GM18909 (cell line): ENCODE results near the gene DOK3.
A peak's percentile ranks its signal among the peaks of the same experiment; 100 is the strongest.

Experiments
- ATAC-seq: cut with Tn5 transposase; IDR thresholded peaks from one replicate; pipeline ENCODE4 v1.9.1; 2021; ENCODE audit warnings: mild to moderate bottlenecking; ENCODE audit not compliant: unreplicated experiment, poor library complexity

The DOK3 gene

DNA sequence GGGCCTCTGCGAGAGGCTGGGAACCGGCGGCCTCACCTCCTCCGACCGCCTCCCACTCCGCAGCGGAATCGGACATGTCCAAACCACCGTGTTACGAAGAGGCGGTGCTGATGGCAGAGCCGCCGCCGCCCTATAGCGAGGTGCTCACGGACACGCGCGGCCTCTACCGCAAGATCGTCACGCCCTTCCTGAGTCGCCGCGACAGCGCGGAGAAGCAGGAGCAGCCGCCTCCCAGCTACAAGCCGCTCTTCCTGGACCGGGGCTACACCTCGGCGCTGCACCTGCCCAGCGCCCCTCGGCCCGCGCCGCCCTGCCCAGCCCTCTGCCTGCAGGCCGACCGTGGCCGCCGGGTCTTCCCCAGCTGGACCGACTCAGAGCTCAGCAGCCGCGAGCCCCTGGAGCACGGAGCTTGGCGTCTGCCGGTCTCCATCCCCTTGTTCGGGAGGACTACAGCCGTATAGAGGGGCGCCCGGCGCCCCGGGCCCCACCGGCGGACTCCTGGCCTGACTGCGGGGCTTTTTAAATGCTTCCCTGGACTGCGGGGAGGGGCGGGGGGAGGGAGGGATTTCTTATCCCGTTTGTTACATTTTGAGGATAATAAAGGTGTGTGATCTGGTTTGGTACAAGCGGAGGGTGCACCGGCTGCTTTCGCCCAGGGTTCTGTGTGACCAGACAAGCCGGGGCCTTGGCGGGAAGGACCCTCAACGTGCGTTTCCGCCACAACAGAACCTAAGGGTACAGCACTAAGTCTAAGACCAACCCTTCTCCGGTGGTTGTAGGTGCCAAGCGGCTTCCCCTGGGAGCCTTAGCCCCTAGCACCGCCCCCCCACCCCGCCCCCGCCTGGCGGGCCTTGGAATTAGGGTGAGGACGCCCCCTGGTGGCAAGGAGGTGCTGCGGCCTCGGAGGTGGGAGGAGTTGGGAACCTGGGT lies 53.7 kb downstream of the DOK3 start:
- ATAC-seq = peak; percentile 15

DNA sequence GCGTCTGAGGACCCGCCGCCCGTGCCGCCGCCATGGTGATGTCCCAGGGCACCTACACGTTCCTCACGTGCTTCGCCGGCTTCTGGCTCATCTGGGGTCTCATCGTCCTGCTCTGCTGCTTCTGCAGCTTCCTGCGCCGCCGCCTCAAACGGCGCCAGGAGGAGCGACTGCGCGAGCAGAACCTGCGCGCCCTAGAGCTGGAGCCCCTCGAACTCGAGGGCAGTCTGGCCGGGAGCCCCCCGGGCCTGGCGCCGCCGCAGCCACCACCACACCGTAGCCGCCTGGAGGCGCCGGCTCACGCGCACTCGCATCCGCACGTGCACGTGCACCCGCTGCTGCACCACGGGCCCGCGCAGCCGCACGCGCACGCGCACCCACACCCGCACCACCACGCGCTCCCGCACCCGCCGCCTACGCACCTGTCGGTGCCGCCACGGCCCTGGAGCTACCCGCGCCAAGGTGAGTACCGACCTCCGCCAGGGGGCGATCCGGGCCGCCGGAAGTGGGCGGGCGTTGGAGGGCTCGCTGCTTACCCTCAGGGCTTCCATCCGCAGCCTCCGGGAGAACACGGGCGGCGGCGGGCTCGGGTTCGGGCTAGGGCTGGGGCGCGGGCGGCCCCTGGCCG lies 54.5 kb downstream of the DOK3 start:
- peak; percentile 52 for ATAC-seq

DNA sequence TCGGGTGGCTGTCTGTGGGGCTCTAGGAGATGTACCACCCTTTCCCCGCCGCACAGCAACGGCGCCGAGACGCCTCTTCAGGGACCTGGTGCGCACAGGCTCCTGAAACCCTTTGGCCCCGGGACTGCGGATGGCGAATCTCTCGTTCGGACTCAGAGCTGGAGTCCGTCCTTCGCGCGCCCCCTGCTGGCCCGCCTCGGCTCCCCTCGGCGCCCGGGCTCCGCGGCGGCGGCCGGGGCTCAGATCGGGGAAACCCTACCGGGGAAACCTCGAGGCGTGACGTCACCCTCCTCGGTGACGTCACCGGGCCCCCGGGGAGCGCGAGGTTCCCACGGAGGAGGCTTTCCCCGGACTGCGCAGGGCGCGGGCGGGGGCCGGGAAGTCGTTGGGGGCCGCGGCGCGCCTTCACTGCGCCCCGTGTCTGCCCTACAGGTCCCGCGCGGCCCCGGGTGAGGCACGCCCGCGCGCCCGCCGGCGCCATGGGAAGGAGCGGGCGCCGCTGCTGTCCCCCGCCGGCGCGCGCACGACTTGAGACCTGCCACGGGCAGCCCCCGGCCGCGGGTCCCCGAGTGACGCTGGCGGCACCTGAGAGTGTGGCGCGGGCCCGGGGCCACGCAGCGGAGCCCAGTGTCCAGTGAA lies 55.1 kb downstream of the DOK3 start:
- ATAC-seq = peak; percentile 56

DNA sequence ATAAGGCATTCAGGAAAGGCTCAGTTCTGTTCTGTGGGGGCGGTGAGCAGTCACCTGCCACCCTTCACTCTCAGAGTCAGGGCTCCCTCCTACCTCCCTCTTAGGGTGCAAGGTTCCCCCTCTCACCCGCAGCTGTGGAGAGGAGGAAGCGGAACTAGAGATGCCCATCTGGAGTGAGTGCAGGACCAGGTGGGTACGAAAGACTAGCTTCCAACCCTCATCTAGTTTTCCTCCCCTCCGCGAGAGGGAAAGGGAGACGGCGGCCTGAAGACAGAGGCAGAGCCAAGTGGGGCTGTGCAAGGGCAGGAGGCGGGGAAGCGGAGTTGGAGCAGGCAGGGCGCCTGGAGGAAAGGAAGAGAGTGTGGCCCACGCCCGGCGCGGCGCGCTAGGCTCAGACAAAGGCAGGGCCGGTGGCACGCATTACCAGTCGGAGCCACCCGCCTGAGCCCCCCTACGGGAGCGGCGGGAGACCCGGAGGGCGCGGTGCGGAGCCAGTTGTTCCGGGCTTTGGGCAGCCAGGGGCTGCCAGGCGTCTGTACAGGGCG lies 55.7 kb downstream of the DOK3 start:
- ATAC-seq = peak; percentile 3

DNA sequence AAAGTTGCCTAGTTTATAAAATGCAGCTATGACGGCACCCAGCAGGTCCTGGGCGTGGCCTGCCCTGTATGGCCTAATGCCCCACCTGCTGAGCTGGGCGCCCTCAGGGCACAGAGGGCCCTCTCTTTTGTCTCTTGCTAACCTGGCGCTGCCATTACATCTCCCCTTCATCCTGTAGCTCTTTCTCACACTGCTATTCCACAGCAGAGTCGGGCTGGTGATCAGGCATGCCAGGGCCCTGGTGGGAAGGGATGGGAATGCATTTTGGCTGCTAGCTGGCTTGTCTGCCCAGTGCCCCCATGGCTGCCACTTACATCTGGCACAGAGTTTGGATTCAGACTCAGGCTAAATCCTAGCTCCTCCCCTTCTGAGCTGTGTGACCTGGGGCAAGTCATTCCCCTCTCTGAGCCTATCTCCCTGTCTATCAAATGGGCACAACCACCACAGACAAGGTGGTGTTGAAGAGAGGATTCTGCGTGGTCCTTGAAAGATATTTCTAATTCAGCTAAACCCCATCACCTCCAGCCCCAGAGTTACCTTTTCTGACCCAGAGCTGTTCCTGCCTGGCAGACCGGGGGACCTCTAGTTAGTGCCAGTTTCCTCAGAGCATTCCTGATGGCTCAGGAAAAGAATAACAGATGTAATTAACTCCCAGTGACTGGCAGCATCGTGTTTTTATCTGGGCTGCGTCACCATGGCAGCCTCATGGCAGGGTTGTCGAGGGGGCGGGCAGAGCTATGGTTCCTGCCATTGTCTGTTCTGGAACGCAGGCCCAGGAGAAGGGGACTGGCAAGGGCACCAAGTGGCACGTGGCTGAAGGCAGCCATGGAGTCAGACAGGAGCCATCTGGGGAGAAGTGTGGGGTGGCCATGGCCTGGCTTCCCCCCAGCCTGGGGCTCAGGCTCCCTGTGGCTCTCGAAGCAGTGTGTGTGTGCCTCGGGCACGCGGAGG lies 56.7 kb downstream of the DOK3 start:
- ATAC-seq = no peak
